GM12874 (cell line): ENCODE data around the gene LMTK2.

Source experiments
- CTCF ChIP-seq: IDR thresholded peaks from 2 replicates; pipeline ENCODE4 v1.5.1; 2011; ENCODE audit warnings: low read depth, mild to moderate bottlenecking, control low read depth, low read length, moderate library complexity; ENCODE audit not compliant: insufficient read depth

The LMTK2 gene

GRCh38 chr7:98178762-98179490 lies 72.3 kb downstream of the LMTK2 start:
- TF ChIP-seq CTCF, result no peak

- TF ChIP-seq CTCF, result no peak
Measured at GRCh38 chr7:98180751-98181150, 74.1 kb downstream of the LMTK2 start.

- TF ChIP-seq CTCF, result no peak
Measured at GRCh38 chr7:98185101-98185500, 78.4 kb downstream of the LMTK2 start.

- TF ChIP-seq CTCF, result no peak
Measured at GRCh38 chr7:98186452-98187137, 79.9 kb downstream of the LMTK2 start.

GRCh38 chr7:98187138-98187502 lies 80.5 kb downstream of the LMTK2 start:
- no peak for TF ChIP-seq CTCF

GRCh38 chr7:98189559-98189958 lies 82.9 kb downstream of the LMTK2 start:
- no peak for TF ChIP-seq CTCF

GRCh38 chr7:98191668-98192431 lies 85.2 kb downstream of the LMTK2 start:
- no peak for TF ChIP-seq CTCF
